GM19372 (cell line): ENCODE measurements around the gene LAGE3.

ENCODE experiments used
- ATAC-seq: cut with Tn5 transposase; IDR thresholded peaks from one replicate; pipeline ENCODE4 v1.9.1; 2021; ENCODE audit warnings: mild to moderate bottlenecking, low read depth, moderate library complexity; ENCODE audit not compliant: unreplicated experiment

Gene LAGE3

GRCh38 chrX:154478728-154479622, at the start of gene LAGE3:
LAGE3 (minus strand) TSS chrX:154479281; CDS start chrX:154478915, 366 bp downstream.
- ATAC-seq, result peak; percentile 86

GRCh38 chrX:154526901-154527675, 48.0 kb upstream of the LAGE3 start:
- no peak for ATAC-seq

GRCh38 chrX:154525606-154526490, 46.8 kb upstream of the LAGE3 start:
- ATAC-seq, result no peak

- ATAC-seq, result no peak
Measured at GRCh38 chrX:154519389-154519788, 40.3 kb upstream of the LAGE3 start.

GRCh38 chrX:154517101-154517781, 38.2 kb upstream of the LAGE3 start:
- ATAC-seq, result no peak

GRCh38 chrX:154516656-154517100, 37.6 kb upstream of the LAGE3 start:
- no peak for ATAC-seq

- peak; percentile 84 for ATAC-seq
Measured at GRCh38 chrX:154515966-154516655, 37.0 kb upstream of the LAGE3 start, which contains the start of gene FAM3A. FAM3A (minus strand) TSS chrX:154516232; CDS start chrX:154515772, 460 bp downstream.

- ATAC-seq, result peak; percentile 11
Measured at GRCh38 chrX:154515090-154515965, 36.2 kb upstream of the LAGE3 start.

- ATAC-seq, result no peak
Measured at GRCh38 chrX:154513716-154514115, 34.6 kb upstream of the LAGE3 start.

- no peak for ATAC-seq
Measured at GRCh38 chrX:154512879-154513553, 33.9 kb upstream of the LAGE3 start.

- ATAC-seq, result no peak
Measured at GRCh38 chrX:154511761-154512160, 32.7 kb upstream of the LAGE3 start.

- ATAC-seq, result no peak
Measured at GRCh38 chrX:154509455-154509854, 30.4 kb upstream of the LAGE3 start.

- no peak for ATAC-seq
Measured at GRCh38 chrX:154508384-154508745, 29.3 kb upstream of the LAGE3 start.

- ATAC-seq, result no peak
Measured at GRCh38 chrX:154507673-154508383, 28.7 kb upstream of the LAGE3 start.

GRCh38 chrX:154506483-154507332, 27.6 kb upstream of the LAGE3 start:
- ATAC-seq, result no peak

GRCh38 chrX:154505734-154506133, 26.7 kb upstream of the LAGE3 start:
- ATAC-seq, result no peak
